Measurements from ENCODE around the gene CTSE.
"Not testable (repeated sequence)": the region's sequence is repeated elsewhere in the genome, so short reads cannot be mapped to it uniquely, and the experiment has no call there.

Gene CTSE

DNA sequence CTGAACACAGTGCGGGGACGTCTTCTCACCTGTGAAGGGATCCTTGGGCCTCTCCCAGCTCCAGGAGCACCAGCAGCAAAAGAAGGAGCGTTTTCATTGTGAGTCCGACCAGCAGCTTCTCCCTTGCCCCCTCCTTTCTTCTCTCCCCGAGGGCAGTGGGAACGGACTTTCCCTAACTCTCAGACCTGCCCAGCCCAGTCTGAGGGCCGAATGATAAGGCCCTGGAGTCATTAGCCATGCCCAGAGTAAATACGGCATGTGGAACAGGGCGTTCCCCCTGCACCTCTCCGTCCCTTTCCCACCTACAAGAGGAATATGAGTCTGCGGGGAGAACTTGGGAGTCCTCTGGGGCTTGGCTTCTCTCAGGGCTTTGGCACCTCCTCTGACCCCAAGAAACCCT lies at the start of gene CTSE:
CTSE (minus strand) TSS at position 201 of the 400 bp plus-strand sequence; CDS start at position 97, 104 bp downstream.
- no peak for DNase-seq (ENCODE audit: low read depth in 1 of 2, low spot score in 1 of 2)

DNA sequence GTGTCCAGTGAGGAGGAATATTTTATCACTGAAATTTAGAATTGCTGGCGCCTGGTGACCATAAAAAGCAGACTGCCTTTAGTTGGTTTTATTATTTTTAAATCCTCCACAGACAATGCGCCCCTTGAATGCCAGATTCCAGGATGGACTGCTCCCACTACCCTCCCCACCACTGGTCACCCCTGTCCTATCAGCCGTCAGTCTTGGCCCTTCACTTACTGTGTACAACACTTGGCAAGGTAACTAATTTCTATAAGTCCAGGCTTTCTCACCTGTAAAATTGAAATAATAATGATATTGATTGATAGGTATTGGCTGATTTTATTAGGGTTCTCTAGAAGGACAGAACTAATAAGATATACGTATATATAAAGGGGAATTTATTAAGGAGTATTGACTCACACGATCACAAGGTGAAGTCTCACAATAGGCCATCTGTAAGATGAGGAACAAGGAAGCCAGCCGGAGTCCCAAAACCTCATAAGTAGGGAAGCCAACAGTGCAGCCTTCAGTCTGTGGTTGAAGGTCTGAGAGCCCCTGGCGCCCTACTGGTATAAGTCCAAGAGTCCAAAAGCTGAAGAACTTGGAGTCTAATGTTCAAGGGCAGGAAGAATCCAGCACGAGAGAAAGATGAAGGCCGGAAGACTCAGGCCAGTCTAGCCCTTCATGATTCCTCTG lies 47.1 kb upstream of the CTSE start:
- no peak for DNase-seq (ENCODE audit: low read depth in 1 of 2, low spot score in 1 of 2)

DNA sequence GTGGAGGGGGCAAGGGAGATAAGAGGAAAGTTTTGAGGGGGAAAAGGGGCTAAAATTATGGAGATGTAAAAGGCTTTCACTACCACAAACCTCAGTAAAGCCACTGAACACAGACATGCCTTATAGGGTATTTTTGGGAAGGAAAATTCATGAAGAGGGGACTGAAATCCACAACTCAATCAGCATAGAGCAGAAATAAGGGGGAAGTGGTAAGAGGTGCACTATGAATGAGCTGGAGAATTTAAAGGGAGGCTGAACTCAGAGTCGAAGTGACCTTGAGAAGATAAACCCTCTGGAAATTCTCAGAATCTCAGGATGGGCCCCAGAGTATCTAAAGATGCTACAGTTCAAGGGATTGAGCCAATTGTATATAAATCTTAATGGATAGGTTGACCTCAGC lies 44.6 kb upstream of the CTSE start:
- no peak for DNase-seq (ENCODE audit: low read depth in 1 of 2, low spot score in 1 of 2)

DNA sequence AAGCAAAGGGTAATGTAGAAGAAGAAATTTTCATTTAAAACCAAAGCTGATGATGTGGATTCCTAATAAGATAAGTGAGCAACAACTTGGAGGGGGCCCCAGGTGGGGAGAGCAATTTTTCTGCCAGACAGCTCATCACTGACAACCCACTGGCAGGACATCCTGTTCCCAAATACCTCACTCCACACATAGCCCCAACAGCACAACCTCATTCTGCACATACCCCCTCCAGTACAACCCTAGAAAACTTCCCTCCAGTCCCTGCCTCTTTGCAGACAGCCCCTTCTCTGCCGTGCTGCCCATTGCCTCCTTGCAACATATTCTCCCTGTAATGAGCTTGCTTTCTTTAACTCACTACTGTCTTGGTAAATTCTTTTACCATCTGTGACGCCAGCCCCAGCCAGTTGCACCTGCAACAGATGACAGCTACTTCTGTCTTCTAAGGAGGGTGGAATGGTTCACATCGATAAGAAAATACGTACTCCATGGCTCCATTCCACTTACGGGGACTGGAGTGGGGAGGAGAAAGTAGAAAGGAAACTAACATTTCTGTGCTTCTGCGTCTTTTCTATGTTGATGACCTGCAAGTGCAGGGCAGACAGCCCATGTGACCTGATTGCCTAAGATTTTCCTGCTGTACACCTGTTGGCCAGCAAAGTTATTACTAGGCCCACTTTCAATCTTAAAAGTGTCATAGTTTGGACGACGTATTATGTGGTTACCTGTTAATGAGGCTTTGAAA lies 44.0 kb upstream of the CTSE start:
- no peak for DNase-seq (ENCODE audit: low read depth in 1 of 2, low spot score in 1 of 2)

DNA sequence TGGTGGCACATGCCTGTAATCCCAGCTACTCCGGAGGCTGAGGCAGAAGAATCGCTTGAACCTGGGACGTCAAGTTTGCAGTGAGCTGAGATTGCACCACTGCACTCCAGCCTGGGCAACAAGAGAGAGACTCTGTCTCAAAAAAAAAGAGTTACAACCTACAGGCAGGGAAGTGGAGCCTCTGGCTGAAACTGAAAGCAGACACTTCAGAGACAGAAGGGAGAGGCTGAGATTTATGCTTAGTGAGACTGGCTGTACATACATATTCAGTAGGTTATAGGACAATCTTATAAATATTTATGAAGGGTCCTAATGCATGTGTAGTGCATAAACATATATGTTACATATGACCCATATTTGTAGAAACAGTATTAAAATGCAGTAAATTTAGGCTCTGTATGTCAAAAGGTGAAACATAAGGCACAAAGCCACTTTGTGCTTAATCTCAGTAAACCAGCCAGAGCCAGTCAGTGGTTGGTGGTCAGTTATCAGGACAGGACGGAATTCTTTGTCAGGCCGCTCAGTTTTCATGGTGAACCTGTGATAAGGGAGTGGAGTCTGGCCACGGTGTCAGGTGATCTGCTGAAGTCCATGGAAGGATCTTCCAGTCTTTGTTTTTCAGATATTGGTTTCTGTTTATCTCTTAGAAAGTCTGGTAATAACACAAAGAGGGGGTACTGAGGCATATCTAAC lies 42.9 kb upstream of the CTSE start:
- no peak for DNase-seq (ENCODE audit: low read depth in 1 of 2, low spot score in 1 of 2)

DNA sequence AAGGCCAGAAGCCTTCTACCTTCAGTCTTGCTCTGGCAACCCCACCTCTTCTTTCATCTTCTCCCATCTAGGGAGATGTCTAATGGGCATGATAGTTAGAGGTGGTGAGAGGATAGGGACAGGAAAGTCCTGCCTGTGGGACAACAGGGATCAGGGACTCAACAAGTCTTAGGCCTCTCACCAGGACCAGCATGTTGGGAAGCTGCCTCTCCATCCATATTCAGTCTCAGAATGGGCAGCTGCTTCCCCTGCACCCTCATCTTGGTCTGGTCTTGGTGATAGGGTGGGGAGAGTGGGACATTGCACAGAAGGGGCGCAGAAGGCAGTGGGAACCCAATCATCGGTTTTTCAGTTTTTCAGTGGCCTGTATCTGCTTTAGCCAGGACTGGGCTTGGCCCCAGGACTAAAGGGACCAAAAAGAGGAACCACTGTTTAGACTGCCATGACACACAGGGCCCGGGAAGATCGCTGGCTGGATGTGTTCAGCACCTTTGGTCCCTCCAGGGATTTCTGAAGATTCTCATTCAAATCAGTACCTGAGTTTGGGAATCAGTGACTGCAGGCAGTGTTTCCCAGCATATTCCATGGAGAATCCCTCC lies 42.0 kb upstream of the CTSE start:
- DNase-seq (ENCODE audit: low read depth in 1 of 2, low spot score in 1 of 2): no peak

DNA sequence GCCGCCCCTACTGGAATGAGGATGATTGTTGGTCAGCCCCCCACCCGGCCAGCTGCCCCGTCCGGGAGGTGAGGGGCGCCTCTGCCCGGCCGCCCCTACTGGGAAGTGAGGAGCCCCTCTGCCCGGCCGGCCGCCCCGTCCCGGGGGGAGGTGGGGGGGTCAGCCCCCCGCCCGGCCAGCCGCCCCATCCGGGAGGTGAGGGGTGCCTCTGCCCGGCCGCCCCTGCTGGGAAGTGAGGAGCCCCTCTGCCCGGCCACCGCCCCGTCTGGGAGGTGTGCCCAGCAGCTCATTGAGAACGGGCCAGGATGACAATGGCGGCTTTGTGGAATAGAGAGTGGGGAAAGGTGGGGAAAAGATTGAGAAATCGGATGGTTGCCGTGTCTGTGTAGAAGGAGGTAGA lies 40.8 kb upstream of the CTSE start:
- not testable (repeated sequence) for DNase-seq (ENCODE audit: low read depth in 1 of 2, low spot score in 1 of 2)

DNA sequence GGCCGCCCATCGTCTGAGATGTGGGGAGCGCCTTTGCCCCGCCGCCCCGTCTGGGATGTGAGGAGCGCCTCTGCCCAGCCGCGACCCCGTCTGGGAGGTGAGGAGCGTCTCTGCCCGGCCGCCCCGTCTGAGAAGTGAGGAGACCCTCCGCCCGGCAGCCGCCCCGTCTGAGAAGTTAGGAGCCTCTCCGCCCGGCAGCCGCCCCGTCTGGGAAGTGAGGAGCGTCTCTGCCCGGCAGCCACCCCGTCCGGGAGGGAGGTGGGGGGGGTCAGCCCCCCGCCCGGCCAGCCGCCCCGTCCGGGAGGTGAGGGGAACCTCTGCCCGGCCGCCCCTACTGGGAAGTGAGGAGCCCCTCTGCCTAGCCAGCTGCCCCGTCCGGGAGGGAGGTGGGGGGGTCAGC lies 40.3 kb upstream of the CTSE start:
- not testable (repeated sequence) for DNase-seq (ENCODE audit: low read depth in 1 of 2, low spot score in 1 of 2)

DNA sequence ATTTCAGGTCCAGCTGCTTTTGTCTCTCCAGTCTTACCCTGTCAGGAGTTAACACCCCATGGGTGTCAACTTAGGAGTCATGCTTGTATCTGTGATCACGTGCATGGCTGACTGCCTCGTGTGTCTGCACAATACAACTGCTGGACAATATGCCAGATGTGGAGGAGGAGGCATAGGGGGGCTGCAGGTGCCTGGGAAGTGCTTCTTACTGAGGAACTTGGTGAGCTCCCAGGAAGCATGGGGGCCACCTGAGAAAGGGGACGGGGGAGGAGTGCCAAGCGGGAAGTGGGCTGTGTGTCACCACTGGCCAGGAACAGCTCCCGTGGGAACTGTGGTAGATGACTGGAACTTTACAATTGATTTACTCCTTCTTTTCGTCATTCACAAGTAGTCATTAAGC lies 38.8 kb upstream of the CTSE start:
- no peak for DNase-seq (ENCODE audit: low read depth in 1 of 2, low spot score in 1 of 2)

DNA sequence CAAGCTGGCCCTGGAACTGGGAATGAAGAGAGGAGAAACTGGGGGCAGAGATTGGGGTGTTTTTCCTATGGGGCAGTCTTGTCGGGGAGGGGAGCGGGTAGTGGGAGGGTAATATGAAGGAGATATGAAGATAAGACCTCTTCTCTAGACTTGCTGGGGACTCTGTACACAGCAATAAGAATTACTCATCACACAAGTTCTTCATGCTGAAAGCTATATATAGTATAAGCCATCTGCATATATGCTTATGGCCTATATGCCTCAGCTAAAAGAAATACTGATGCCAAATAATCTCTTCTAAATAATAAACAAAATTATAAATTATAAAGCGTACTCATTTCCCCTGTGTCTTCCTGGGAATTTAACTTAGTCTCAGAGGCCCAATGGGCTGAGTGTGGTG lies 37.1 kb upstream of the CTSE start:
- DNase-seq (ENCODE audit: low read depth in 1 of 2, low spot score in 1 of 2): no peak

DNA sequence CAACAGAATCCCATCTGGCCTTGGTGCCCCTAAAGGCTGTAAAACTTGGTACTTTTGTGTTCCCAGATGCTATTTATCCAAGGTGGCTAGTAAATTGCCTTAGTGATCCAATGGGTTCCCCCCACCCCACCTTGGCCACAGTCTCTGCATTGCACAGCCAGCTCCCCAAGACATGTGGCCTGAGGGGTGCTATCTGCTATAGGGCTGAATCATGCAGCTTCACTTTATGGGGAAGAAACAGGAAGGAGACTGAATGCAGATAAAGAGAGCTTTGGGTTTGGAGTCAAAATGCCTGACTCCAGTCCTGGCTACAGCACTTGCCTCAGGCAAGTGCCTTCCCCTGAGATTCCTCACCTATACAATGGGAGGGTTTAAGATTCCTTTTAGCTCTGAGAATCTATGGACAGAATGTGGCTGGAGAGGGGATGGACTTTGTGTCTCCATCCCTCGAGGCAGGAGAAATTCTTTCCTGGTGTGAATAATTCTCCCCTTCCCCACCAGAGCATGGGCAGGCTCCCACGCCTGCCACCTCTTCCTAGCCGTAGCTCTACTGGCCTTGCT lies 35.7 kb upstream of the CTSE start:
- DNase-seq (ENCODE audit: low read depth in 1 of 2, low spot score in 1 of 2): no peak

DNA sequence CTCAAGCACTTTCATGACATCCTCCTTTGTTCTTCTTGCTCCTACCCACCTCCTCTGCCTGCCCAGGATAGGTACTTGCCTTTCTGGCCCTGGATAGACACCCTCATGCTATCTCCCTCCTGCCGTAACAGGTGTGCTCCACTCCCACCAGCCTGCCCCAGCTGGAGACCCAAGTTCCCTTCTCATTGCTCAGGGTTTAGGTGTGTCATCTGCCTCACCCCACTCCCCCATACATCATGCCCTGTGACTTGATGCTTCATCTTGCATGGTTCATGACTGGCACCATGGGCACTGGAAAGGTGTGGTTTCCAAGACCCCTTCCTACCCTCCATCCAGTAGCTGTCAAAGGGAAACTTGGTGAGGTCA lies 35.2 kb upstream of the CTSE start:
- DNase-seq (ENCODE audit: low read depth in 1 of 2, low spot score in 1 of 2): no peak

DNA sequence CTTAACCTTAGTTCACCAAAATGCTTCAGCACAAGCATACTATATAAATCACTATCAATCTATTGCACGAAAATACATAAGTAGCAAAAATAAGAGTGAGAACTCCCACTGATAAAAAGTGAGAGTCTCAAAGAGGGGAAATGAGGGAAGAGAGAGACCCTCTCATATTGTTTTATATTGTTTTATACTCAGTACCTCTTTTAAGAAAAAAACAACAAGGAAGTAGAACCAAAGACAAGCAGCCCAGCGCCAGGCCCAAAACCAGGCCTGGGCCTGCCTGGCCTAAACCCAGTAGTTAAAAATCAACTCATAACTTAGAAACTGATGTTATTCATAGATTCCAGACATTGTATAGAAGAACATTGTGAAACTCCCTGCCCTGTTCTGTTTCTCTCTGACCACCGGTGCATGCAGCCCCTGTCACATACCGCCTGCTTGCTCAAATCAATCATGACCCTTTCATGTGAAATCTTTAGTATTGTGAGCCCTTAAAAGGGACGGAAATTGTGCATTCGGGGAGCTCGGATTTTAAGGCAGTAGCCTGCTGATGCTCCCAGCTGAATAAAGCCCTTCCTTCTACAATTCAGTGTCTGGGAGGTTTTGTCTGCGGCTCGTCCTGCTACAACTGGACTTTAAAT lies 34.7 kb upstream of the CTSE start:
- not testable (repeated sequence) for DNase-seq (ENCODE audit: low read depth in 1 of 2, low spot score in 1 of 2)

DNA sequence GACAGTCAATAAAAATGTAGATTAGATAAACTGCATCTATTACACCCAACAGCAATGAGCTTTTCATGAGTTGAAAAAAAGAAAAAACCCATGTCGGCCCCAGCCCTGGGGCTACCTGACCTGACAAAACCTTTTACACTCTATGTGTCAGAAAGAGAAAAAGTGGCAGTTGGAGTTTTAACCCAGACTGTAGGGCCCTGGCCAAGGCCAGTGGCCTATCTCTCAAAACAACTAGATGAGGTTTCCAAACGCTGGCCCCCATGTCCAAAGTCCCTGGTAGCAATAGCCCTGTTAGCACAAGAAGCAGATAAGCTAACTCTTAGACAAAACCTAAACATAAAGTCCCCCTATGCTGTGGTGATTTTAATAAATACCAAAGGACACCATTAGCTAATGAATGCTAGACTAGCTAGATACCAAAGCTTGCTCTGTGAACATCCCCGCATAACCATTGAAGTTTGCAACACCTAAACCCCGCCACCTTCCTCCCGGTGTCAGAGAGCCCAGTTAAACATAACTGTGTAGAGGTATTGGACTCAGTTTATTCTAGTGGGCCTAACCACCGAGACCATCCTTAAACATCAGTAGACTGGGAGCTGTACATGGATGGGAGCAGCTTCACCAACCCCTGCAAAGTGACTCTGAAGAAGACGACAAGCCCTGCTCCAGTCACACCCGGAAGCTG lies 32.1 kb upstream of the CTSE start:
- DNase-seq (ENCODE audit: low read depth in 1 of 2, low spot score in 1 of 2): not testable (repeated sequence)

DNA sequence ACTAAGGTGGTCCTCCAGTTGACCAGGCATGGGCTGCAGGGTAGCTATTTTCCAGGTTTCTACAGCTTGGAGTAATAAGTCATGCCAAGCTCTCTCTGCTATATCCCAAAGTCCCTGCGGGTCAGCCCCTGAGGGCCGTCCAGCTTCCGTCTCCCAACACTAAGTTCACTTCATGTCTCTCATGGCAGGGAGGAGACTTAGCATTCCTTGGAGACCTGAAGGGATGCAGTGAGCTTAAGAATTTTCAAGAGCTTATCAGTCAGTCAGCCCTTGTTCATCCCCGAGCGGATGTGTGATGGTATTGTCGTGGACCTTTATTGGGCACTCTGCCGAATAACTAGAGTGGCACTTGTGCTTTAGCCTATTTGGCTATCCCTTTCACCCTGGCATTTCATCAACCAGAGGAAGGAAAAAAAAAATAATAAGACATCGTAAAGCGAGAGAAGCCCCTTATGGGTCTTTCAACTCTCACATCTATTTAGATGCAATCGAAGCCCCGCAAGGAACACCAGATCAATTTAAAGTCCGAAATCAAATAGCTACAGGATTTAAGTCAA lies 31.5 kb upstream of the CTSE start:
- not testable (repeated sequence) for DNase-seq (ENCODE audit: low read depth in 1 of 2, low spot score in 1 of 2)

DNA sequence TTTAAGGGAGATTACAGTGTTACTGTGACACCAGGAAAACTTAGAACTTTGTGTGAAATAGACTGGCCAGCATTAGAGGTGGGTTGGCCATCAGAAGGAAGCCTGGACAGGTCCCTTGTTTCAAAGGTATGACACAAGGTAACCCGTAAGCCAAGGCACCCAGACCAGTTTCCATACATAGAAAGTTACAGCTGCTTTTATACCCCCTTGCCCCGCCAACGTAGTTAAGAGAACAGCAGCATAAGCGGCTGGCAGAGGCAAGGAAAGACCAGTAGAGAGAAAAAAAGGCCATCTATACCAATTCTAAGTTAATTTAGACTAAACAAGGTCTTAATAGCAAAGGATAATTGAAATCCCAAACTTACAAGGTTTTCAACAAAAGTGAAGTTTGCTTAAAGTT lies 29.9 kb upstream of the CTSE start:
- DNase-seq (ENCODE audit: low read depth in 1 of 2, low spot score in 1 of 2): not testable (repeated sequence)

DNA sequence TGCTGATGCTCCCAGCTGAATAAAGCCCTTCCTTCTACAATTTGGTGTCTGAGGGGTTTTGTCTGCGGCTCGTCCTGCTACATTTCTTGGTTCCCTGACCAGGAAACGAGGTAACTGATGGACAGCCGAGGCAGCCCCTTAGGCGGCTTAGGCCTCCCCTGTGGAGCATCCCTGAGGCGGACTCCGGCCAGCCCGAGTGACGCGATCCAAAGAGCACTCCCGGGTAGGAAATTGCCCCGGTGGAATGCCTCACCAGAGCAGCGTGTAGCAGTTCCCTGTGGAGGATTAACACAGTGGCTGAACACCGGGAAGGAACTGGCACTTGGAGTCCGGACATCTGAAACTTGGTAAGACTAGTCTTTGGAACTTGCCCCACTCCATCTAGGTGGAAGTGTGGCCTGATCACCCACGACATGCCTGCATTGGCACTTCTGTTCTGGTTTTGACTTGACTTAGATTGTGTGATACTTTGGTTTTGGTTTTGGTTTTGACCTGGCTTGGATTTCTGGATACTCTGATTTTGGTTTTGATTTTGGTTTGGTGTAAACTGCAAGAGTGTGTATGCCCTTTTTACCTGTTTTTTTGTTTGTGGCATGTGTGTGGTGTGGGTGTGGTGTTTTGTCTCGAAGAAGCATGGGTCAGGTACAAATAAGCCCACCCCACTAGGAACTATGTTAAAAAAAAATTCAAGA lies 29.4 kb upstream of the CTSE start, which contains the start of gene RHEX:
RHEX (plus strand) TSS at position 255 of the 692 bp plus-strand sequence. CDS start 44,656 bp downstream, outside the sequence.
- not testable (repeated sequence) for DNase-seq (ENCODE audit: low read depth in 1 of 2, low spot score in 1 of 2)

DNA sequence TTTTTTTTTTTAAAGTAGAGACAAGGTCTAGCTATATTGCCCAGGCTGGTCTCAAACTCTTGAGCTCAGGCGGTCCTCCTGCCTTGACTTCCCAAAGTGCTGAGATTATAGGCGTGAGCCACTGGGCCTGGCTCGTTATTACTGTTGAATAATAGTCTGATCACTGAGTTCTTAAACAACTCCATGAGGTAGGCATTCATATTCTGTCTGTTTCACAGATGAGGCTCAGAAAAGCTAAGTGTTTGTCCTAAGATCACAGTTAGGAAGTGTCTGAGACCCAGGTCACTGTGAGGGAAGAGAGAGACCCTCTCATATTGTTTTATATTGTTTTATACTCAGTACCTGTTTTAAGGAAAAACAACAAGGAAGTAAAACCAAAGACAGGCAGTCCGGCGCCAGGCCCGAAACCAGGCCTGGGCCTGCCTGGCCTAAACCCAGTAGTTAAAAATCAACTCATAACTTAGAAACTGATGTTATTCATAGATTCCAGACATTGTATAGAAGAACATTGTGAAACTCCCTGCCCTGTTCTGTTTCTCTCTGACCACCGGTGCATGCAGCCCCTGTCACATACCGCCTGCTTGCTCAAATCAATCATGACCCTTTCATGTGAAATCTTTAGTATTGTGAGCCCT lies 28.7 kb upstream of the CTSE start:
- DNase-seq (ENCODE audit: low read depth in 1 of 2, low spot score in 1 of 2): not testable (repeated sequence)
